HG03103 (cell line): ENCODE data around the gene RIOK3.

Source experiments
- ATAC-seq: cut with Tn5 transposase; IDR thresholded peaks from one replicate; pipeline ENCODE4 v1.9.1; 2021; ENCODE audit warnings: low read depth; ENCODE audit not compliant: unreplicated experiment

The RIOK3 gene

GRCh38 chr18:23526501-23527063, 73.5 kb downstream of the RIOK3 start:
- no peak for ATAC-seq

DNA sequence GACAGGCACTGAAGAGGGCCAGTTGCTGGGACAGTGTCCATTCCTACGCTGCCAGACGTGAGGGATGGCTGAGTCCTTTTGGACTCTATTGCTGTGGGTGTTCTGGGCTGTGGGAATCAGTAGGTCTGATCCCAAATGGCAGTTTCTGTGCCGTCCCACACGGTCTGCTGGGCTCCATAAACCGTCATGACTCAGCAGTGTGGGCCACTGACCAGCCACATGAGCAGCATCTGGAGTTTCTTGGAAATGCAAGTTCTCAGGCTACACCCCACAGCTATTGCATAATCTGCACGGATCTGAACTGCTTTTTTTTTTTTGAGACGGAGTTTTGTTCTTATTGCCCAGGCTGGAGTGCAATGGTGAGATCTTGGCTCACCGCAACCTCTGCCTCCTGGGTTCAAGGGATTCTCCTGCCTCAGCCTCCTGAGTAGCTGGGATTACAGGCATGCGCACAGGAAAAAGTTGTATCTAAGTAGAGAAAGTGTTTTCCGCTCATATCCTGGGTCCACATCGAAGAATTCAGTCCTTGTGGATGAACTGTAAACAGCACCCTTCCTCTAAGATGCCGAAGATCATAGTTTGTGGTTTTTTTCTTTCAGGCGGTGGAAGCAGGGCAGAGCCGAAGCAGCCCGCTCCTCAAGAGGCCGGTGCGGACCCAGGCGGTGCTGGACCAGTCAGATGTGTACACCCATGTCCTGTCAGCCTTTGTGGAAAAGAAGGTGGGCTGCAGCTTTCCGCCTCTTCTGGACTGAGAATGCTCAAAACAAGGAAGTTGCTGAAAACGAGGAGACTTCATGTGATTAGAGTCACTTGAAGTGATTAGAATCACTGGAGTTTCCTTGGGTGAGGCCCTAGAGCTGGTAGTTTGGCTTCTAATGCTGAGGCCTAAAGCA, 75.7 kb downstream of the RIOK3 start:
- no peak for ATAC-seq

- no peak for ATAC-seq
These were observed 76.5 kb downstream of the RIOK3 start for GRCh38 chr18:23529604-23530003.

DNA sequence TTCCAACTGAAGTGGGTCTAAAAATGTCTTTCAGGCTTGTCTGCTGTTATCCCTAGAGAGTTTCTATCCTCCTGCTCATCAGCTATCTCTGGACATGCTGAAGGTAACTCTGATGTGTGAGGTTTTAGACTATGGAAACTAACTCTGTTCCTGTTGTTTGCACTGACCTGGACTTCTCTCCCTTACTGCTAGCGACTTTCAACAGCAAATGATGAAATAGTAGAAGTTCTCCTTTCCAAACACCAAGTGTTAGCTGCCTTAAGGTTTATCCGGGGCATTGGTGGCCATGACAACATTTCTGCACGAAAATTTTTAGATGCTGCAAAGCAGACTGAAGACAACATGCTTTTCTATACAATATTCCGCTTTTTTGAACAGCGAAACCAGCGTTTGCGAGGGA, 77.1 kb downstream of the RIOK3 start:
- no peak for ATAC-seq

GRCh38 chr18:23531912-23532311, 78.8 kb downstream of the RIOK3 start:
- ATAC-seq: no peak
